HEK293 (cell line): ENCODE results near the gene RBFOX1.

Experiments
- CTCF ChIA-PET: fragments of 350-600 bp; formaldehyde crosslinking; extraction: SDS; loops from one replicate; lab custom pipeline; 2021; ENCODE audit warnings: antibody characterized with exemption; lab: Yijun Ruan, JAX
- POLR2A ChIA-PET: fragments of 300-600 bp; formaldehyde crosslinking; extraction: SDS; loops from one replicate; lab custom pipeline; 2020; ENCODE audit warnings: antibody characterized with exemption, inconsistent platforms; lab: Yijun Ruan, JAX
- H3K27ac ChIP-seq: fragments of 200-500 bp; sonication (Bioruptor generic); 2 replicates; pipeline ENCODE4 v1.5.1; 2014; ENCODE audit warnings: low read depth, low read length, control low read depth, inconsistent platforms; ENCODE audit errors: extremely low read depth
- H3K36me3 ChIP-seq, 2 experiments: fragments of 200-500 bp in 1 of 2; sonication (Bioruptor generic) in 1 of 2; 1 replicate in 1 of 2; 2 replicates in 1 of 2; pipeline ENCODE4 v1.5.1; 2014 to 2017; ENCODE audit warnings: inconsistent platforms in 2 of 2, low read length in 2 of 2; ENCODE audit not compliant: control insufficient read depth in 2 of 2, insufficient read depth in 1 of 2
- H3K4me1 ChIP-seq: fragments of 200-500 bp; sonication (Bioruptor generic); 2 replicates; pipeline ENCODE4 v1.5.1; 2014; ENCODE audit warnings: mild to moderate bottlenecking, low read length, inconsistent platforms; ENCODE audit not compliant: control insufficient read depth, insufficient read depth
- H3K4me3 ChIP-seq: 2 replicates; pipeline ENCODE4 v1.5.1; 2011; ENCODE audit warnings: low read depth, mild to moderate bottlenecking, control low read depth, low read length, moderate library complexity
- H3K9me3 ChIP-seq: fragments of 200-500 bp; sonication (Bioruptor generic); 2 replicates; pipeline ENCODE4 v1.5.1; 2014; ENCODE audit warnings: low read depth, low read length, inconsistent platforms; ENCODE audit not compliant: control insufficient read depth, insufficient read depth
- MYNN ChIP-seq: fragments of 450-650 bp; formaldehyde crosslinking; IDR thresholded peaks from 2 replicates; pipeline ENCODE4 v1.5.1; 2016; ENCODE audit warnings: missing biosample characterization, missing genetic modification characterization, borderline replicate concordance
- YY2 ChIP-seq: fragments of 450-650 bp; formaldehyde crosslinking; IDR thresholded peaks from 2 replicates; pipeline ENCODE4 v1.5.1; 2016; ENCODE audit warnings: missing biosample characterization, missing genetic modification characterization
- ZBTB48 ChIP-seq: fragments of 450-650 bp; formaldehyde crosslinking; IDR thresholded peaks from 2 replicates; pipeline ENCODE4 v1.5.1; 2016; ENCODE audit warnings: missing biosample characterization, missing genetic modification characterization
- ZNF10 ChIP-seq: fragments of 450-650 bp; formaldehyde crosslinking; IDR thresholded peaks from 2 replicates; pipeline ENCODE4 v1.5.1; 2017; ENCODE audit warnings: missing biosample characterization, missing genetic modification characterization
- ZNF132 ChIP-seq: fragments of 450-650 bp; formaldehyde crosslinking; IDR thresholded peaks from 2 replicates; pipeline ENCODE4 v1.5.1; 2017; ENCODE audit warnings: missing biosample characterization, missing genetic modification characterization, borderline replicate concordance
- ZNF214 ChIP-seq: fragments of 450-650 bp; formaldehyde crosslinking; IDR thresholded peaks from 2 replicates; pipeline ENCODE4 v1.5.1; 2017; ENCODE audit warnings: missing biosample characterization, mild to moderate bottlenecking, missing genetic modification characterization, borderline replicate concordance
- ZNF510 ChIP-seq: fragments of 450-650 bp; formaldehyde crosslinking; IDR thresholded peaks from 2 replicates; pipeline ENCODE4 v1.5.1; 2018; ENCODE audit warnings: mild to moderate bottlenecking, missing genetic modification characterization, missing biosample characterization; ENCODE audit not compliant: insufficient replicate concordance
- ZNF600 ChIP-seq: fragments of 450-650 bp; formaldehyde crosslinking; IDR thresholded peaks from 2 replicates; pipeline ENCODE4 v1.5.1; 2016; ENCODE audit warnings: missing biosample characterization, missing genetic modification characterization
- ZNF654 ChIP-seq: fragments of 450-650 bp; formaldehyde crosslinking; IDR thresholded peaks from 2 replicates; pipeline ENCODE4 v1.5.1; 2016; ENCODE audit warnings: low read depth, missing biosample characterization, missing genetic modification characterization
- ZNF660 ChIP-seq: fragments of 450-650 bp; IDR thresholded peaks from 2 replicates; pipeline ENCODE4 v1.5.1; 2018; ENCODE audit warnings: missing biosample characterization, mild to moderate bottlenecking, missing genetic modification characterization
- ZNF830 ChIP-seq: fragments of 450-650 bp; IDR thresholded peaks from 2 replicates; pipeline ENCODE4 v1.5.0; 2018; ENCODE audit warnings: missing biosample characterization, missing genetic modification characterization, low read depth, mild to moderate bottlenecking, moderate library complexity
- ZNF837 ChIP-seq: fragments of 450-650 bp; formaldehyde crosslinking; IDR thresholded peaks from 2 replicates; pipeline ENCODE4 v1.5.1; 2016; ENCODE audit warnings: missing biosample characterization, missing genetic modification characterization
- TF ChIP-seq, protein P1 (sequence below): fragments of 450-650 bp; formaldehyde crosslinking; IDR thresholded peaks from 2 replicates; pipeline ENCODE4 v1.5.1; 2017; ENCODE audit warnings: missing biosample characterization, missing genetic modification characterization
- TF ChIP-seq, protein P2 (sequence below): fragments of 450-650 bp; formaldehyde crosslinking; IDR thresholded peaks from 2 replicates; pipeline ENCODE4 v1.5.1; 2017; ENCODE audit warnings: missing biosample characterization, missing genetic modification characterization
- TF ChIP-seq, protein P3 (sequence below): fragments of 450-650 bp; formaldehyde crosslinking; IDR thresholded peaks from 2 replicates; pipeline ENCODE4 v1.5.1; 2016; ENCODE audit warnings: missing biosample characterization, missing genetic modification characterization
- TF ChIP-seq, protein P4 (sequence below): fragments of 450-650 bp; formaldehyde crosslinking; IDR thresholded peaks from 2 replicates; pipeline ENCODE4 v1.5.1; 2017; ENCODE audit warnings: missing biosample characterization, missing genetic modification characterization
- TF ChIP-seq, protein P5 (sequence below): fragments of 450-650 bp; formaldehyde crosslinking; IDR thresholded peaks from 2 replicates; pipeline ENCODE4 v1.5.0; 2017; ENCODE audit warnings: missing biosample characterization, missing genetic modification characterization, borderline replicate concordance
- TF ChIP-seq, protein P6 (sequence below): fragments of 450-650 bp; formaldehyde crosslinking; IDR thresholded peaks from 2 replicates; pipeline ENCODE4 v1.5.1; 2016; ENCODE audit warnings: missing biosample characterization, missing genetic modification characterization
- TF ChIP-seq, protein P7 (sequence below): fragments of 450-650 bp; formaldehyde crosslinking; IDR thresholded peaks from 2 replicates; pipeline ENCODE4 v1.5.1; 2016; ENCODE audit warnings: missing biosample characterization, missing genetic modification characterization

RBFOX1 gene

DNA sequence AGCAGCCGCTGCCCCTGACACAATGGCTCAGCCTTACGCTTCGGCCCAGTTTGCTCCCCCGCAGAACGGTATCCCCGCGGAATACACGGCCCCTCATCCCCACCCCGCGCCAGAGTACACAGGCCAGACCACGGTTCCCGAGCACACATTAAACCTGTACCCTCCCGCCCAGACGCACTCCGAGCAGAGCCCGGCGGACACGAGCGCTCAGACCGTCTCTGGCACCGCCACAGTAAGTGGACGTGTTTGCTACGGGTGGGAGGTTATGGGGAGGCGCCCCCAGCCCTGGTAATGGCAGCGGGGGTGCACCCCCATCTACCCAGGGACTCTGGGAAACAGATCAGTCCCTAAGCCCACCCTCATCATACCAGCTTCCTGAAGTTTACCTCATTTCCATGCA, 185.5 kb downstream of the RBFOX1 start (continued):
- TF ChIP-seq, protein P1, sequence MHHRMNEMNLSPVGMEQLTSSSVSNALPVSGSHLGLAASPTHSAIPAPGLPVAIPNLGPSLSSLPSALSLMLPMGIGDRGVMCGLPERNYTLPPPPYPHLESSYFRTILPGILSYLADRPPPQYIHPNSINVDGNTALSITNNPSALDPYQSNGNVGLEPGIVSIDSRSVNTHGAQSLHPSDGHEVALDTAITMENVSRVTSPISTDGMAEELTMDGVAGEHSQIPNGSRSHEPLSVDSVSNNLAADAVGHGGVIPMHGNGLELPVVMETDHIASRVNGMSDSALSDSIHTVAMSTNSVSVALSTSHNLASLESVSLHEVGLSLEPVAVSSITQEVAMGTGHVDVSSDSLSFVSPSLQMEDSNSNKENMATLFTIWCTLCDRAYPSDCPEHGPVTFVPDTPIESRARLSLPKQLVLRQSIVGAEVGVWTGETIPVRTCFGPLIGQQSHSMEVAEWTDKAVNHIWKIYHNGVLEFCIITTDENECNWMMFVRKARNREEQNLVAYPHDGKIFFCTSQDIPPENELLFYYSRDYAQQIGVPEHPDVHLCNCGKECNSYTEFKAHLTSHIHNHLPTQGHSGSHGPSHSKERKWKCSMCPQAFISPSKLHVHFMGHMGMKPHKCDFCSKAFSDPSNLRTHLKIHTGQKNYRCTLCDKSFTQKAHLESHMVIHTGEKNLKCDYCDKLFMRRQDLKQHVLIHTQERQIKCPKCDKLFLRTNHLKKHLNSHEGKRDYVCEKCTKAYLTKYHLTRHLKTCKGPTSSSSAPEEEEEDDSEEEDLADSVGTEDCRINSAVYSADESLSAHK (tag by site-specific recombination) = no peak
- TF ChIP-seq ZNF830 (tag by site-specific recombination) (no peak), MYNN (tag by site-specific recombination) (no peak), ZNF510 (no peak), ZNF132 (tag by site-specific recombination) (no peak), ZNF600 (tag by site-specific recombination) (no peak), ZNF10 (tag by site-specific recombination) (no peak), ZNF837 (tag by site-specific recombination) (no peak)
- TF ChIP-seq, protein P2, sequence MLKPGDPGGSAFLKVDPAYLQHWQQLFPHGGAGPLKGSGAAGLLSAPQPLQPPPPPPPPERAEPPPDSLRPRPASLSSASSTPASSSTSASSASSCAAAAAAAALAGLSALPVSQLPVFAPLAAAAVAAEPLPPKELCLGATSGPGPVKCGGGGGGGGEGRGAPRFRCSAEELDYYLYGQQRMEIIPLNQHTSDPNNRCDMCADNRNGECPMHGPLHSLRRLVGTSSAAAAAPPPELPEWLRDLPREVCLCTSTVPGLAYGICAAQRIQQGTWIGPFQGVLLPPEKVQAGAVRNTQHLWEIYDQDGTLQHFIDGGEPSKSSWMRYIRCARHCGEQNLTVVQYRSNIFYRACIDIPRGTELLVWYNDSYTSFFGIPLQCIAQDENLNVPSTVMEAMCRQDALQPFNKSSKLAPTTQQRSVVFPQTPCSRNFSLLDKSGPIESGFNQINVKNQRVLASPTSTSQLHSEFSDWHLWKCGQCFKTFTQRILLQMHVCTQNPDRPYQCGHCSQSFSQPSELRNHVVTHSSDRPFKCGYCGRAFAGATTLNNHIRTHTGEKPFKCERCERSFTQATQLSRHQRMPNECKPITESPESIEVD (tag by site-specific recombination) = no peak
- TF ChIP-seq, protein P3, sequence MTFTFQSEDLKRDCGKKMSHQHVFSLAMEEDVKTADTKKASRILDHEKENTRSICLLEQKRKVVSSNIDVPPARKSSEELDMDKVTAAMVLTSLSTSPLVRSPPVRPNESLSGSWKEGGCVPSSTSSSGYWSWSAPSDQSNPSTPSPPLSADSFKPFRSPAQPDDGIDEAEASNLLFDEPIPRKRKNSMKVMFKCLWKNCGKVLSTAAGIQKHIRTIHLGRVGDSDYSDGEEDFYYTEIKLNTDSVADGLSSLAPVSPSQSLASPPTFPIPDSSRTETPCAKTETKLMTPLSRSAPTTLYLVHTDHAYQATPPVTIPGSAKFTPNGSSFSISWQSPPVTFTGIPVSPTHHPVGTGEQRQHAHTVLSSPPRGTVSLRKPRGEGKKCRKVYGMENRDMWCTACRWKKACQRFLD = no peak
- TF ChIP-seq, protein P4, sequence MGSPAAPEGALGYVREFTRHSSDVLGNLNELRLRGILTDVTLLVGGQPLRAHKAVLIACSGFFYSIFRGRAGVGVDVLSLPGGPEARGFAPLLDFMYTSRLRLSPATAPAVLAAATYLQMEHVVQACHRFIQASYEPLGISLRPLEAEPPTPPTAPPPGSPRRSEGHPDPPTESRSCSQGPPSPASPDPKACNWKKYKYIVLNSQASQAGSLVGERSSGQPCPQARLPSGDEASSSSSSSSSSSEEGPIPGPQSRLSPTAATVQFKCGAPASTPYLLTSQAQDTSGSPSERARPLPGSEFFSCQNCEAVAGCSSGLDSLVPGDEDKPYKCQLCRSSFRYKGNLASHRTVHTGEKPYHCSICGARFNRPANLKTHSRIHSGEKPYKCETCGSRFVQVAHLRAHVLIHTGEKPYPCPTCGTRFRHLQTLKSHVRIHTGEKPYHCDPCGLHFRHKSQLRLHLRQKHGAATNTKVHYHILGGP (tag by site-specific recombination) = no peak

DNA sequence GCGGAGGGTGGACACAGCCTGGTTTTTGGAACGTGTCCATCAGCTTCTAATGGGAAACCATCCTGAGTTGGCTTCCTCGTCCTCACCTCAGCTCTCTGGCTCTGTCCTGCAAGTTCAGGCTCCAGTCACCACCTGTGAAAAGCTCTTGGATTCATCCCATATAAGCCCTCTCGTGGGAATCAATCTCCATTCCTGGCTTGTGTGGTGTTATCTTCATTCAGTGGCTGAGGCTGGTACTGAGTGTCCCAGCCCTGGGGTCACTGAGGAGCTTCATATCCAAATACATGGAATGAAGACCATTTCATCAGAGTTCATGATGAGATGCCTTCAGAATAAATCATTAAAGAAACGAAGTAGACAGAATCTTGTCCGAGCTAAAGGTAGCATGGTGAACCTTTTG, 189.2 kb downstream of the RBFOX1 start:
- ChIA-PET POLR2A (no interaction called here), CTCF (no interaction called here)

More for the DNA sequence above, 189.2 kb downstream of the RBFOX1 start:
- TF ChIP-seq ZNF660 (tag by site-specific recombination) = no peak
- TF ChIP-seq, protein P5, sequence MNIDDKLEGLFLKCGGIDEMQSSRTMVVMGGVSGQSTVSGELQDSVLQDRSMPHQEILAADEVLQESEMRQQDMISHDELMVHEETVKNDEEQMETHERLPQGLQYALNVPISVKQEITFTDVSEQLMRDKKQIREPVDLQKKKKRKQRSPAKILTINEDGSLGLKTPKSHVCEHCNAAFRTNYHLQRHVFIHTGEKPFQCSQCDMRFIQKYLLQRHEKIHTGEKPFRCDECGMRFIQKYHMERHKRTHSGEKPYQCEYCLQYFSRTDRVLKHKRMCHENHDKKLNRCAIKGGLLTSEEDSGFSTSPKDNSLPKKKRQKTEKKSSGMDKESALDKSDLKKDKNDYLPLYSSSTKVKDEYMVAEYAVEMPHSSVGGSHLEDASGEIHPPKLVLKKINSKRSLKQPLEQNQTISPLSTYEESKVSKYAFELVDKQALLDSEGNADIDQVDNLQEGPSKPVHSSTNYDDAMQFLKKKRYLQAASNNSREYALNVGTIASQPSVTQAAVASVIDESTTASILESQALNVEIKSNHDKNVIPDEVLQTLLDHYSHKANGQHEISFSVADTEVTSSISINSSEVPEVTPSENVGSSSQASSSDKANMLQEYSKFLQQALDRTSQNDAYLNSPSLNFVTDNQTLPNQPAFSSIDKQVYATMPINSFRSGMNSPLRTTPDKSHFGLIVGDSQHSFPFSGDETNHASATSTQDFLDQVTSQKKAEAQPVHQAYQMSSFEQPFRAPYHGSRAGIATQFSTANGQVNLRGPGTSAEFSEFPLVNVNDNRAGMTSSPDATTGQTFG (tag by site-specific recombination) = no peak
- no peak for TF ChIP-seq YY2
- TF ChIP-seq, protein P6, sequence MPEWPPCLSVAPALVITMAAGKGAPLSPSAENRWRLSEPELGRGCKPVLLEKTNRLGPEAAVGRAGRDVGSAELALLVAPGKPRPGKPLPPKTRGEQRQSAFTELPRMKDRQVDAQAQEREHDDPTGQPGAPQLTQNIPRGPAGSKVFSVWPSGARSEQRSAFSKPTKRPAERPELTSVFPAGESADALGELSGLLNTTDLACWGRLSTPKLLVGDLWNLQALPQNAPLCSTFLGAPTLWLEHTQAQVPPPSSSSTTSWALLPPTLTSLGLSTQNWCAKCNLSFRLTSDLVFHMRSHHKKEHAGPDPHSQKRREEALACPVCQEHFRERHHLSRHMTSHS (tag by site-specific recombination) = no peak
- TF ChIP-seq ZNF654 = no peak
- TF ChIP-seq ZNF214 (tag by site-specific recombination) = no peak
- TF ChIP-seq ZBTB48 (tag by site-specific recombination) = no peak
- TF ChIP-seq, protein P7, sequence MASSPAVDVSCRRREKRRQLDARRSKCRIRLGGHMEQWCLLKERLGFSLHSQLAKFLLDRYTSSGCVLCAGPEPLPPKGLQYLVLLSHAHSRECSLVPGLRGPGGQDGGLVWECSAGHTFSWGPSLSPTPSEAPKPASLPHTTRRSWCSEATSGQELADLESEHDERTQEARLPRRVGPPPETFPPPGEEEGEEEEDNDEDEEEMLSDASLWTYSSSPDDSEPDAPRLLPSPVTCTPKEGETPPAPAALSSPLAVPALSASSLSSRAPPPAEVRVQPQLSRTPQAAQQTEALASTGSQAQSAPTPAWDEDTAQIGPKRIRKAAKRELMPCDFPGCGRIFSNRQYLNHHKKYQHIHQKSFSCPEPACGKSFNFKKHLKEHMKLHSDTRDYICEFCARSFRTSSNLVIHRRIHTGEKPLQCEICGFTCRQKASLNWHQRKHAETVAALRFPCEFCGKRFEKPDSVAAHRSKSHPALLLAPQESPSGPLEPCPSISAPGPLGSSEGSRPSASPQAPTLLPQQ (tag by site-specific recombination) = no peak
- H3K4me1 ChIP-seq = no peaks in the 10 kb centered on the region
- H3K9me3 ChIP-seq = no peaks in the 10 kb centered on the region
- no peak overlapping the region for H3K27ac ChIP-seq
- H3K36me3 ChIP-seq = no peaks in the 10 kb centered on the region
- no peak overlapping the region for H3K4me3 ChIP-seq
